HG03025 (cell line): Measurements from ENCODE around the gene RNF13.
"Not testable (repeated sequence)": the region's sequence is repeated elsewhere in the genome, so short reads cannot be mapped to it uniquely, and the experiment has no call there.

Source experiments
- ATAC-seq: cut with Tn5 transposase; IDR thresholded peaks from one replicate; pipeline ENCODE4 v1.9.1; 2021; ENCODE audit warnings: mild to moderate bottlenecking, moderate library complexity; ENCODE audit not compliant: unreplicated experiment, low FRiP score

RNF13 gene

DNA sequence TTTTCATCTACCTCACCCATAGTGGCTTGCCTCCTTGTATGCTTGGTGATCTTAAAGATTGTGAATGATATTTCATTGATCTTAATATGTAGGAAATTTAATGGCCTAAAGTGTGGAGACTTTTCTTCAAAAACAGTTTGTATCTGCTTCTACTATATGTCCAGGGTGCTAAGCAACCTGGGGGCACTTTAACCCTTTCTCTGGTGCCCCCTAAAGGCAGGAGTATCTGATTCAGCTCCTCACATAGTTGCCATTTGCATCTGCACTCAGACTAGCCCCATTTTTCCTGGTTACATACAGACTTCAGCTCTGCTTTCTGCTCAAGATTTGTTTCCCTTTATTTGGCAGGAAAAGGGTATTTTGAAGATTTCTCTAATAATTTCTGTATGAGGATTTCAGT lies 162.9 kb downstream of the RNF13 start:
- ATAC-seq = no peak

DNA sequence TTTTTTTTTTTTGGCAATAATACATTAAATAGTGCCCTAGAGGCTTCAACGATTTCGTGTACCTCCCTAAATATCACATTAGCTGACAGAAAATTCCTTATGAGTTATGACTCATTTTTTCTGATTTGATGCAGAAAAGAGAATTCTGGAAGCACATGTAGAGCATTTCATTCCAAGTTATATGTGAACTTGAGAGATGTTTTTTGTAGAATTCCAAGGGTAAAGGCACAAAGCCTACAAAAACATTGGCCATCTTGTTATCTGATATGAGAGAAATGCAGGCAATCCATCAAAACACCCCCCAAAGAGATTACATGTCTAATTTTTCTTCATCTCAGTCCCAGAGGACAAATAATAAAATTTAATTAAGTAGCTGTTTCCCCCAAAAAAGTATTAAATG lies 164.4 kb downstream of the RNF13 start:
- ATAC-seq = no peak

DNA sequence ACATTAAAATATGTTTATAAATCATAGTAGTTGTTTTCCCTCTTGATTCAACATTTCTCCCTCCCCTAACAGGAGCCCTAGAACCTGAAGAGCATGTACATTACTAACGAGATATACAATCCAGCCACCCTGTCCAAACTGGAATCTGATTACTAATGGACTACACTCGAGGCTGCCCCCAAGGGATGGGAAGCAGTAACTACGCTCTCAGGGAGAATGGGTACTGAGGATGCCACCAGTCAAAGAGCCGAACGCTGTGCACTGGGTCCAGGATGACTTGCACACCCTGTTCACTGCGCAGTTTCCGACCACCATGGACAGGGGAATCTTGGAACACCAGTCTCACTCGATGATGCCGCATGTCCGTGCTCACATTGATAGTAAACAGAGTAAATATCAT lies 169.0 kb downstream of the RNF13 start:
- not testable (repeated sequence) for ATAC-seq

DNA sequence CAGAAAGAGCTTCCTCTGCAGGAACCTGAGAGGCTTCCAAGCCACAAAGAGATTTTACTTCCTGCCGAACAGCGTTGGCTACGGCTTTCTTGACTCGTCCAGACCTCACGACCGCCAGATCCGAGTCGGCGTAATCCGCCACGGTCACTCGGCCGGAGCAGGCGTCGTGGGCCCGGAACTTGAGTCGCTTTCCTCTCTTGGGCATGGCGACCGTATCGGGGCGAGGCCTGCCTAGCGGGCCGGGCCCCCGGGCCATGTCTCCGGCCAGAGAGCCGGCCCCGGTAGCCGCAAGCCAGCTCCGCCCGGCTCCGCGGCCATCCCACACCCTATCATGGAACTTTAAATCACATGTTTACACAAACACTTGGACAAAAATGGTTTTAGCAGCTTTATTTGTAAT lies 170.0 kb downstream of the RNF13 start:
- ATAC-seq = not testable (repeated sequence)

DNA sequence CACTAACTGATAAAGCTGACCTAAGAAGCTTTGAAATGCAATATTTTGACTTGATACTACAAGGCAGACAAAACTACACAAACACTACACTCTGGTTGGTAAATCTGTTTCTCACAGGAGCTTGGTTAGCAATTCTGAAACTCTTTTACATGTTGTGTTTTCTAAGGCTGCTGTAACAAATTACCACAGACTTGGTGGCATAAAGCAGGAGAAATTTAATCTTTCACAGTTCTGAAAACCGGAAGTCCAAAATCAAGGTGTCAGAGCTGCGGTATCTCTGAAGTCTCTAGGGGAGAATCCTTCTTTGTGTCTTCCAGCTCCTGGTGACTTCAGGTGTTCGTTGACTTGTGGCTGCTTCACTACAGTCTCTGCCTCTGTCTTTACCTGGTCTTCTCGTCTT lies 170.6 kb downstream of the RNF13 start:
- ATAC-seq = no peak

DNA sequence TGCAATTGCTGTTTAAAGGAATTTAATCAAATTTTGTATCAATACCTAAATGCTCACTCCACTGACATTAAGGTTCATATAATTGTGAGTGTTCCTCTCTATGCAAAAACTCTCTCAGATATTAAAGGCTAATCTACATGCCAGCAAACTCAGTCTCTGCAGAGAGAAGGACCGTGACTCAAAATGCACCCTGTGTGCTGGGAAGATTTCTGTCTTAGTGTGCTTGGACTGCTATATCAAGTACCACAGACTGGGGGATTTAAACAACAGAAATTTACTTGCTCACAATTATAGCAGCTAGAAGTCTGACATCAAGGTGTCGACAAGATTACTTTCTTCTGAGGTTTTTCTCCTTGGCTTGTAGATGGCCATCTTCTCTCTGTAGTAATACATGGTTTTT lies 176.3 kb downstream of the RNF13 start:
- ATAC-seq = no peak

DNA sequence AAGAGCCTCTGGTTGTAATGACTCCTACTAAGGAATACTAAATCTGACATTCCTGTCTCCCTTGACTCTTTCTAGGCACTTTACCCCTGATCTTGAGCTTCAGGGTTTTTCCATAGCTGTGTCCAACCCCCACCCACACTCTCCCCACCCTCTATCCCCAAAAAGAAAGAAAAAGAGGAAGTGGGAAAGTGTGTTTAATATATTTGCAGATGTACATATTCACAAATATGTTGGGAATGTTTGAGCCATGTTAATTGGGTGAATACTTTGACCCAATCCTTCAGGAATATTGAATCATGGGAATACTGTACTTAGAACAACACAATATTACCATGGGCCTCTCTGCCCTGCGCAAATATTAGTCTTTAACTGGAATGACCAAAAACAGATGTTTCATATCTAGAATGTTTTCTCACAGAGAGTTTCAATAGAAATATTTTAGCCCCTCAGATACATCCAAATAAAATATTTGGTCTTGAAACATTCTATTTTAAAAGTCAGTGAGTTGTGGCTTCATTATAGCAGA lies 177.5 kb downstream of the RNF13 start:
- ATAC-seq = no peak

DNA sequence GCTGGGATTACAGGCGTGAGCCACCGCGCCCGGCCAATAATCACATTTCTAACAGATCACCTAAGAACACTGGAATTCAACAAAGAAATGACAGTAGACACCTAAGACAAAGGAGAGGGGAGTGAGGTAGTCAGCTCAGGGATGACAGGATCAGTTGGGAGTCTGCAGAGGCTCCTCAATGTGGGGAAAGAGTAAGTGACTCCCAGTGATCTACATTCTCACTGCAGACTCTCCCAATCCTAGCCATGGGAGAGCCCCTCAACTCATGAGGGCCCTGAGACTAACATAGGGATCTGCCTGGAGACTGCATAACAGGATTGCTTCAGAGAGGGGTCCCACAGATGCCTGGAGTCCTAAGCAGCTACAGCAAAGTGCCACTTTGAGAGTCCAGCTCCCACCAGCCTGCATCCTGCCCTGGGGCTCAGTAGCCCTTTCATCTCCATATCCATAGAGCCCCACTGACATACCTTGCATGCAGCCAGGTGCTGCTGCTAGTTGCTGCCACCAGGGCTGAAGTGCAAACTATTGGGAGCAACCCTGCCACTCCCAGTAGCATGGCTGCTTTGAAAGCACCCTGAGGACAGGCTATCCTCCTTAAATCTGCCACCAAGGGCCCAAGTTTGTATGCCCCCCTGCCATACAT lies 179.5 kb downstream of the RNF13 start:
- no peak for ATAC-seq

DNA sequence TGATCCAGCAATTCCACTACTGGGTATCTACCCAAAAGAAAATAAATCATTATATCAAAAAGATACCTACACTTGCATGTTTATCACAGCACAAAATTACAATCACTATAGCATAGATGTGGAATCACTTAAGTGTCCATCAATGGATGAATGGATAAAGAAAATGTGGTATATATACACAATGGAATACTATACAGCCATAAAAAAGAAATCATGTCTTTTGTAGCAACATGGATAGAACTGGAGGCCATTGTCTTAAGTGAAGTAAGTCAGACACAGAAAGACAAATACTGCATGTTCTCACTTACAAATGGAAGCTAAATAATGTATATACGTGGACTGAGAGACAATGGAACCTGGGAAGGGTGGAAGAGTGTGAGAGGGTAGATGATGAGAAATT lies 185.9 kb downstream of the RNF13 start:
- no peak for ATAC-seq

DNA sequence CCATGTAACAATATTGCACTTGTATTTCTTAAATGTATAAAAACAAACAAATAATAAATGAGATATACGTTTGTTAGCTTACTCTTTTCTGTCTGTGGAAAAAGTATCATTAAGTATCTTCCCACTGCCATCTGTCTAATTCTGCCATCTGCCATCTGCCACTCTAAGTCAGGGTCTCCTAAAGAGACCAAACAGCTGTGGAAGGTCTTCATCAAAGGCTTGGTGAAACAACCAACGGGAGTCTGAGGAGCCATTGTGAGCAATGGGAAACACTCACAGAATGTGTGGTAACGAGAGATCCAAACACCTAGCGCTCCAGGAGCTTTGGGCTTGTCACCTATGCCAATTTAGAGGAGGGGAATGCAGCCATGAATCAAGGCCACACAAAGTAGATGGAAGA lies 186.4 kb downstream of the RNF13 start:
- ATAC-seq = no peak

DNA sequence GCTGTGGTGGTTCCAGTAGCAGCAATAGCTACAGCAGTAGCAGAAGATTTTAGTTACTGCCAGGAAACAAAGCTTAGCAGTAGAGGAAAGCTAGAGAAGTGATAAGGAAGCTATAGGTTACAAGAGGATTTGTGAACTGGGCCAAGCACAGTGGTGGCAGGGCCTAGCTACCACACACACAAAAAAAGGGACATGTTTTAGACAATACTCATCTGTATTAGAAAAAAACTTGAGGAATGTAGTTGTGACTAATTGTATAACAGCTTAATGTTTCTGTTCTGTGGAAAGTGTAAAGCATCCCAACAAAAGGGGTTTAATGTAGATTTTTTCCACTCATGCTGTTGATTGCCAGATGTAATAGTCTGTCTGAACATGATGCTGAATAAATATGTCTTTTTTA lies 187.6 kb downstream of the RNF13 start:
- ATAC-seq = no peak

DNA sequence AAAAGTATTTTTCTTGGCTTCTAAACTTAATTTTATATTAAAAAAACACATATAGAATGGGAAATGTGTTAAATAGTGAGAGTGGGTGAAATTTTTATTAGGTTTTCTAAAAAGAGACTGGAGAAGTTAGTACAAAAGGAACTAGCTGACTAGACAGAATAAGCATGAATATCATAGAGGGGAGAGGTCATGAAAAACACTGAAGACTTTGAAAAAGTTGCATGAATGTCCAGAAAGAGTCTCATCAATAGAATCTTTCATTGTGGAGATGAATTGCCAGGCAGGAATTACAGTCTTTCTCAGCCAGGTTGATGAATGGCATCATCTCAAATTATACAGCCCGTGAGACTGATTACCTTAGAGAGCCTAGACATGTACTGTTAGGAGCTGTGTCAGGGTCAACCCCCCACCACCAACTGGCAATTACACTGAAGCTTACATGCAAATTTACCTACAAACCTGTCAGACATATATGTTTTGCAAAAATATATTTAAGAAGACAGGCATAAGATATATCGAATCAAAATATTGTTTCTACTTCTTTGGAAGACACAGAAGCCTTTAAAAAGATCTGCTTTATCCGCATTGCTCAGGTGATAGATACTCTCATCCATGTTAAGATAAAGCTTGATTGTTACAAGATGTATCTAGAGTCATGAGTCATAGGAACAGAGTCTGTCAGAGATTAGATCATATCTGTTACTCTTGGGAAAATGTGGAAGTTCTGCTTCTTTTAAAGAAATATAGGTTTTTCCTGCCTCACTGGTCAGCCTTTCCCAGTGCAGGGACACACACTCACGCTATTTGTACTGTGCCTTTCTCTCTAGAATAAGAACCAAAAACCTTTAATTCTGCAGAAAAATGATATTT lies 192.5 kb downstream of the RNF13 start:
- no peak for ATAC-seq

DNA sequence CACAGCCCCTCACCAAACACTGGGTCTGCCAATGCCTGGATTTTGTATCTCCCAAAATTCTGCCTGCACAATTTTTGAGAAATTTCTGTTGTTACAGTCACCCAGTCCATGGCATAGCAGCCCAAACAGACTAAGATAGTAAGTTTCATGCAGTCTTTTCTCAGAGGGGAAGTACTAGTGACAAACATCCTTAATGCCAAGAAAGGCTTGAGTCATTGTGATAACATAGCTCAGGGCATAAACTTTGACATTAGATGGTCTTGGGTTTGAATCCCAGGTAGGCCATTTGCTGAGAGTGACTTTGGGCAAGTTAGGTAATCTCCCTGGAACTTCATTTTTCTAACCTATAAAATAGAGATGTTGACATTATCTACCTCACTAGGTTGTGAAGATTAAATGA lies 193.8 kb downstream of the RNF13 start:
- no peak for ATAC-seq
